Measurements from ENCODE around the gene RSU1.

The RSU1 gene

GRCh38 chr10:16644146-16644545 lies 173.1 kb downstream of the RSU1 start:
- POLR2A ChIA-PET (ENCODE audit: low non-redundant PET): no interaction called here
- H3K27ac ChIP-seq: no peak overlapping the region
- CTCF ChIA-PET: no interaction called here
- DNase-seq (ENCODE audit: low spot score): peak; percentile 83
- no peak for TF ChIP-seq CTCF (conservative IDR thresholded peaks at IDR 0.05; ENCODE audit: low read depth)

GRCh38 chr10:16643502-16643901 lies 173.7 kb downstream of the RSU1 start:
- CTCF ChIA-PET: interaction anchor here (0.7 kb wide), 1 partner anchor 20 kb away, joined by 7 read pairs; no protein-coding TSS in a partner anchor
- POLR2A ChIA-PET (ENCODE audit: low non-redundant PET): no interaction called here
- no peak for DNase-seq (ENCODE audit: low spot score)
- TF ChIP-seq CTCF (conservative IDR thresholded peaks at IDR 0.05; ENCODE audit: low read depth): no peak
- H3K27ac ChIP-seq: no peak overlapping the region

- TF ChIP-seq CTCF (conservative IDR thresholded peaks at IDR 0.05; ENCODE audit: low read depth): no peak
- no peak for DNase-seq (ENCODE audit: low spot score)
- POLR2A ChIA-PET (ENCODE audit: low non-redundant PET): no interaction called here
- H3K27ac ChIP-seq: no peak overlapping the region
- CTCF ChIA-PET: no interaction called here
These were observed 177.1 kb downstream of the RSU1 start for GRCh38 chr10:16640153-16640552.

GRCh38 chr10:16639471-16639870 lies 177.8 kb downstream of the RSU1 start:
- no peak for DNase-seq (ENCODE audit: low spot score)
- no peak overlapping the region for H3K27ac ChIP-seq
- CTCF ChIA-PET: no interaction called here
- POLR2A ChIA-PET (ENCODE audit: low non-redundant PET): no interaction called here
- no peak for TF ChIP-seq CTCF (conservative IDR thresholded peaks at IDR 0.05; ENCODE audit: low read depth)

GRCh38 chr10:16632996-16633395 lies 184.2 kb downstream of the RSU1 start:
- DNase-seq (ENCODE audit: low spot score): no peak
- ChIA-PET CTCF (no interaction called here), POLR2A (ENCODE audit: low non-redundant PET) (no interaction called here)
- no peak for TF ChIP-seq CTCF (conservative IDR thresholded peaks at IDR 0.05; ENCODE audit: low read depth)
- H3K27ac ChIP-seq: no peak overlapping the region

- ChIA-PET CTCF (no interaction called here), POLR2A (ENCODE audit: low non-redundant PET) (no interaction called here)
- no peak overlapping the region for H3K27ac ChIP-seq
- no peak for DNase-seq (ENCODE audit: low spot score)
- no peak for TF ChIP-seq CTCF (conservative IDR thresholded peaks at IDR 0.05; ENCODE audit: low read depth)
These were observed 190.5 kb downstream of the RSU1 start for GRCh38 chr10:16626697-16627096.

GRCh38 chr10:16612981-16613355 lies 204.3 kb downstream of the RSU1 start:
- no peak overlapping the region for H3K27ac ChIP-seq
- ChIA-PET POLR2A (ENCODE audit: low non-redundant PET) (no interaction called here), CTCF (interaction anchor here (0.6 kb wide), 1 partner anchor 459 kb away, joined by 3 read pairs; no protein-coding TSS in a partner anchor)
- no peak for TF ChIP-seq CTCF (conservative IDR thresholded peaks at IDR 0.05; ENCODE audit: low read depth)
- no peak for DNase-seq (ENCODE audit: low spot score)

Measured in RWPE1 (cell line).